ENCODE measurements around the gene MAGI1. TPM values are rescaled to one million over a fixed set of nuclear protein-coding genes. Genes with fewer than 3 reads are reported as not detected.
A peak's percentile ranks its signal among the peaks of the same experiment; 100 is the strongest.

The MAGI1 gene
- total RNA-seq, 1 experiment from 2014 or later, result 38.6 TPM

DNA sequence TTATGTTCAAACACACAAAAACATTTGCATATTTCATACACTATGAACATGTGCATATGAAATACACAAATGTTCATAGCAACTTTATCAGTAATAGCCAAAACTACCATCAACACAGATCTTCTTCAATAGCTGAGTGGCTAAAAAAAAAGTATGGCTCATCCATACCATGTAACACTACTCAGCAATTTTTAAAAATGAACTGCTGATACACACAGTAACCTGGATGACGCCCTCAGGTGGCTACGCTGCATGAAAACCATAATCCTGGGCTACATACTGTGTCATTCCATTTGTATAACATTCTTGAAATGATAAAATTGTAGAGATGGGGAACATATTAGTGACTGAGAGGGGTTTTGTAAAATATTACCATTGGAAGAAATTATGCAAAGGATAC lies 243.6 kb downstream of the MAGI1 start (continued):
- TF ChIP-seq REST (IDR thresholded peaks at IDR 0.05; ENCODE audit: low read depth) (no peak), JUND (IDR thresholded peaks at IDR 0.05) (no peak), EZH2 (IDR thresholded peaks at IDR 0.05) (no peak), POLR2AphosphoS5 (IDR thresholded peaks at IDR 0.05; ENCODE audit: low read depth, low read length) (no peak), CBX3 (IDR thresholded peaks at IDR 0.05; ENCODE audit: low read depth) (no peak)

DNA sequence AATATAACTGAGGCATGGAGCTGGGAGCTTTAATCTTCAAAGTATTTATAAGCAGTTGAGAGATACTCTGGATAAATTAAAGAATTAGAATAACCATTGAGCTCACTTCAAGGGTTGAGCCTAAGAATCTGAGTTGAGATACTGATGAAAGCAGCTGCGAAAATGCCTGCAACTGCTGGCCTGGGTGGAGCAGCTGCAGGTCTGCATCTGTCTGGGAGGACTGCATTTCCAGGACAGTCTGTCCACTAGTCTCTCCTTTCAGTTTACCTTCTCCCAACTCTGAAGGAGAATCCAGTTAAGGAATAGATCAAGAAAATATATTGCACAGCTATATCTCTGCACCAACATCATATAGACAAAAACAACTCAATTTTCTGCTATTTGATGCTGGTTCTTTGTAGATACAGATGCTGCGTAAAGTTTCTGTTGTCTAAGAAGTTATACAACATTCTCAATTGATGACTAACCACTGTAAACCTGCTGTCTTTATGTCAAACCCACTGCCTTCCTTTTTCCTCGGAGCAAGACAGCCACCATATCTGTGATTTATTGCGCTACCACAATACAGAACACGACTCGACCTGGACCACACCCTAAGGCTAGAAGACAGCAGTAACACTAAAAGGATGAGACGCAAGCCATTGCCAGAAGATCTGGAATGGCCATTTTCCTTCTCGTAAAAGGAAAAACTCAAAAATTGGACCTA lies 245.1 kb downstream of the MAGI1 start:
- DNase-seq (ENCODE audit: low read depth, low spot score) (no peak), ATAC-seq (peak; percentile 74)
- Histone ChIP-seq H3K4me1 (ENCODE audit: control insufficient read depth in 1 of 2, insufficient read depth in 2 of 2, low read length in 2 of 2) (peaks cover 23 to 32% of the 10 kb centered on the region in 2 experiments), H3K9ac (ENCODE audit: low read length) (no peak overlapping the region), H2AFZ (ENCODE audit: low read depth, low read length, poor library complexity, severe bottlenecking) (no peak overlapping the region), H3K4me2 (ENCODE audit: low read length) (peak overlapping the region; percentile 52), H3K36me3 (ENCODE audit: control insufficient read depth in 1 of 2, insufficient read depth in 2 of 2, low read length in 2 of 2) (no peaks in the 10 kb centered on the region), H3K4me3 (replicated peaks in 1 of 2; ENCODE audit: low read depth in 1 of 2, low read length in 2 of 2) (no peak overlapping the region), H3K9me3 (ENCODE audit: control insufficient read depth in 1 of 2, insufficient read depth in 1 of 2, low read depth in 1 of 2, low read length in 2 of 2) (no peaks in the 10 kb centered on the region), H3K27me3 (ENCODE audit: insufficient read depth, low read length) (no peaks in the 10 kb centered on the region), H3K27ac (ENCODE audit: low read depth, low read length) (peak overlapping the region; percentile 22; the same call in 1 of the 2 replicates), H3K79me2 (ENCODE audit: insufficient read depth, low read length) (no peaks in the 10 kb centered on the region), H4K20me1 (ENCODE audit: insufficient read depth) (no peaks in the 10 kb centered on the region), H3K9me2 (ENCODE audit: insufficient read depth) (no peaks in the 10 kb centered on the region)
- no TSS peak for BruUV-seq (replicated peaks)
- POLR2A ChIA-PET, result no interaction called here
- intact Hi-C loops (cut with micrococcal nuclease), result no loop called here
- peak; percentile 28; the same call in 1 of the 2 replicates for TF ChIP-seq FOSL1 (IDR thresholded peaks at IDR 0.05; ENCODE audit: low read depth)
- TF ChIP-seq SIN3A (IDR thresholded peaks at IDR 0.05; ENCODE audit: low read depth), result no peak
- CTCF ChIA-PET, result interaction anchor here (0.6 to 0.8 kb wide), 2 partner anchors 8 to 118 kb away, joined by 3 read pairs; no protein-coding TSS in a partner anchor
- RAD21 ChIA-PET (ENCODE audit: low non-redundant PET in 1 of 2, low total read pairs in 2 of 2, uncharacterized antibody in 2 of 2, unreplicated experiment in 2 of 2), result no interaction called here
